Endodermal cell (in vitro differentiated cells): Measurements from ENCODE around the gene TOP2B. TPM values are rescaled to one million over a fixed set of nuclear protein-coding genes. Genes with fewer than 3 reads are reported as not detected.

Source experiments
- DNase-seq: peaks from one replicate; pipeline ENCODE4 v3.0.0-alpha.2; 2017
- H3K27ac ChIP-seq: 2 replicates; pipeline ENCODE4 v1.5.1; 2013; ENCODE audit warnings: mild to moderate bottlenecking, low read depth, low read length, moderate library complexity
- H3K27me3 ChIP-seq: 2 replicates; pipeline ENCODE4 v1.6.1; 2013; ENCODE audit warnings: mild to moderate bottlenecking, low read length, moderate library complexity; ENCODE audit not compliant: insufficient read depth, control insufficient read depth, poor library complexity, severe bottlenecking
- H3K36me3 ChIP-seq: 2 replicates; pipeline ENCODE4 v1.7.0; 2013; ENCODE audit warnings: mild to moderate bottlenecking, low read length, moderate library complexity; ENCODE audit not compliant: control insufficient read depth, insufficient read depth
- H3K4me1 ChIP-seq: one replicate; pipeline ENCODE4 v1.7.0; 2013; ENCODE audit warnings: low read length; ENCODE audit not compliant: control insufficient read depth, insufficient read depth
- H3K4me3 ChIP-seq: 2 replicates; pipeline ENCODE4 v1.5.1; 2013; ENCODE audit warnings: mild to moderate bottlenecking, low read length, moderate library complexity
- H3K9ac ChIP-seq: 2 replicates; pipeline ENCODE4 v1.6.1; 2013; ENCODE audit warnings: mild to moderate bottlenecking, low read length, moderate library complexity; ENCODE audit not compliant: poor library complexity, severe bottlenecking; ENCODE audit errors: extremely low read depth
- H3K9me3 ChIP-seq: 2 replicates; pipeline ENCODE4 v1.6.1; 2013; ENCODE audit warnings: mild to moderate bottlenecking, low read length, moderate library complexity; ENCODE audit not compliant: control insufficient read depth
- H3K27ac Mint-ChIP-seq: 2 replicates; pipeline ENCODE4 v1.8.0; 2020; ENCODE audit warnings: mixed read lengths
- H3K27me3 Mint-ChIP-seq: 2 replicates; pipeline ENCODE4 v1.8.0; 2021; ENCODE audit warnings: mild to moderate bottlenecking, mixed read lengths; ENCODE audit not compliant: insufficient read depth
- H3K36me3 Mint-ChIP-seq: 2 replicates; pipeline ENCODE4 v1.8.0; 2020; ENCODE audit warnings: low read depth, mixed read lengths
- H3K4me1 Mint-ChIP-seq: 2 replicates; pipeline ENCODE4 v1.8.0; 2020; ENCODE audit warnings: mixed read lengths
- H3K4me3 Mint-ChIP-seq: 2 replicates; pipeline ENCODE4 v1.8.0; 2020; ENCODE audit warnings: mild to moderate bottlenecking, moderate library complexity, mixed read lengths
- H3K9me3 Mint-ChIP-seq: 2 replicates; pipeline ENCODE4 v1.8.0; 2020; ENCODE audit warnings: mild to moderate bottlenecking, mixed read lengths
- WGBS, 2 experiments: methylation state at CpG; one replicate each; pipeline versions ENCODE4 v1.1.5 to v1.1.7; 2013; ENCODE audit warnings: missing lambda C conversion rate in 2 of 2, mixed read lengths in 1 of 2; ENCODE audit not compliant: insufficient coverage in 1 of 2, insufficient read length in 1 of 2; 5-methylcytosine and 5-hydroxymethylcytosine counted together
- total RNA-seq, 2 donors: library from RNA; stranded (reverse); fragmentation: NEBNext Ultra II Directional in 1 of 2; extraction: Animal tissue kit (Norgen Biotek cat#: 25700) in 1 of 2; gene quantifications; 2 replicates in 1 of 2; 3 replicates in 1 of 2; pipeline ENCODE4 v1.2.1, GENCODE V29; 2021
- TF ChIP-seq, protein P1 (sequence below): fragments of 200-600 bp; sonication (generic); conservative IDR thresholded peaks from 2 replicates; pipeline ENCODE4 v1.5.0; 2021; ENCODE audit warnings: antibody characterized with exemption, mild to moderate bottlenecking

TOP2B gene
- total RNA-seq, 2 donors from 2014 or later, result 182 to 209 TPM

DNA sequence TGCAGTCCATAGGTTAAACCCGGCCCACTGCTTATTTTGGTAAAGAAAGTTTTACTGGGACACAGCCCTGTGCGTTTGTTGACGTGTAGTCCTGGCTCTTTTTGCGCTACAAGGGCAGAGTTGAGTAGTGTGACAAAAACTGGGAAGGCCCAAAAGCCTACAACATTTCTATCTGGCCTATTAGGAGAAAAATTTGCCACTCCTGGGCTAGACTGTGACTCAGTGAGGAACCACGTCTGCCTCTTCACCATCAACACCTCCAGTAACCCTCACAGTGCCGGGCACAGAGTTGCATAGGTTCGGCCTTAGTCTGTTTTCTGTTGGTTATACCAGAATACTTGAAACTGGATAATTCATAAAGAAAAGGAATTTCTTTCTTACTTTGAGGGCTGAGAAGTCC, 110.3 kb downstream of the TOP2B start:
- Mint-ChIP-seq H3K9me3 (peaks cover 5% of the 10 kb centered on the region), H3K4me1 (peaks cover 6% of the 10 kb centered on the region), H3K27me3 (no peaks in the 10 kb centered on the region), H3K36me3 (peaks cover 17% of the 10 kb centered on the region), H3K27ac (no peak overlapping the region), H3K4me3 (no peak overlapping the region)
- no peaks in the 10 kb centered on the region for H3K9me3 ChIP-seq
- H3K9ac ChIP-seq, result no peak overlapping the region
- H3K27me3 ChIP-seq, result no peaks in the 10 kb centered on the region
- no peaks in the 10 kb centered on the region for H3K36me3 ChIP-seq
- DNase-seq, result no peak
- WGBS, 2 experiments, result 97 to 100% methylated on average over 2 to 7 of the region's 7 CpGs
- H3K27ac ChIP-seq, result no peak overlapping the region
- no peaks in the 10 kb centered on the region for H3K4me1 ChIP-seq
- TF ChIP-seq, protein P1, sequence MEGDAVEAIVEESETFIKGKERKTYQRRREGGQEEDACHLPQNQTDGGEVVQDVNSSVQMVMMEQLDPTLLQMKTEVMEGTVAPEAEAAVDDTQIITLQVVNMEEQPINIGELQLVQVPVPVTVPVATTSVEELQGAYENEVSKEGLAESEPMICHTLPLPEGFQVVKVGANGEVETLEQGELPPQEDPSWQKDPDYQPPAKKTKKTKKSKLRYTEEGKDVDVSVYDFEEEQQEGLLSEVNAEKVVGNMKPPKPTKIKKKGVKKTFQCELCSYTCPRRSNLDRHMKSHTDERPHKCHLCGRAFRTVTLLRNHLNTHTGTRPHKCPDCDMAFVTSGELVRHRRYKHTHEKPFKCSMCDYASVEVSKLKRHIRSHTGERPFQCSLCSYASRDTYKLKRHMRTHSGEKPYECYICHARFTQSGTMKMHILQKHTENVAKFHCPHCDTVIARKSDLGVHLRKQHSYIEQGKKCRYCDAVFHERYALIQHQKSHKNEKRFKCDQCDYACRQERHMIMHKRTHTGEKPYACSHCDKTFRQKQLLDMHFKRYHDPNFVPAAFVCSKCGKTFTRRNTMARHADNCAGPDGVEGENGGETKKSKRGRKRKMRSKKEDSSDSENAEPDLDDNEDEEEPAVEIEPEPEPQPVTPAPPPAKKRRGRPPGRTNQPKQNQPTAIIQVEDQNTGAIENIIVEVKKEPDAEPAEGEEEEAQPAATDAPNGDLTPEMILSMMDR, result no peak
- H3K4me3 ChIP-seq, result no peak overlapping the region

DNA sequence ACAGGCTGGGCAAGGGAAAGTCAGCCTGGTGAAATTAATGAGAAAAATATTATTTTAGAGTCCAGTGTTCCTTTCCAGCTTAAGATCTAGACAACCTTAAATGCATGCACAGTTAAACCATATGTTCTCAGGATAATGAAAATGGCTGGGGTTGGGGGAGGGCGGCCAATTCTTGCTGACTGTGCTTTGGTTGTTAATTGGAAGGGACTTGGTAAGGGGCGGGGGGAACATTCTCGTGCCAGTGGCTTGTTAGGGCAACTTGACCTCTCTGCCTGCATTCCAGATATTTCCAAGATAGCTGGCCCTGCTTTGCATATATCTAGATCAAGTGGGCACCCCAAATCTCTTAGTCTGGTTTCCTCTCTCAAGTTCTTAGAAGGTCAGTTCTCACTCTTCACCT, 112.5 kb downstream of the TOP2B start:
- no peak overlapping the region for H3K4me3 Mint-ChIP-seq
- peaks cover 22% of the 10 kb centered on the region for H3K36me3 Mint-ChIP-seq
- peaks cover 6% of the 10 kb centered on the region for H3K4me1 Mint-ChIP-seq
- no peak overlapping the region for H3K9ac ChIP-seq
- H3K4me1 ChIP-seq, result no peaks in the 10 kb centered on the region
- no peaks in the 10 kb centered on the region for H3K27me3 ChIP-seq
- no peaks in the 10 kb centered on the region for H3K27me3 Mint-ChIP-seq
- peaks cover 5% of the 10 kb centered on the region for H3K9me3 Mint-ChIP-seq
- TF ChIP-seq, protein P1, result no peak
- H3K27ac Mint-ChIP-seq, result no peak overlapping the region
- H3K27ac ChIP-seq, result no peak overlapping the region
- H3K4me3 ChIP-seq, result no peak overlapping the region
- 84 to 100% methylated on average over 1 to 3 of the region's 3 CpGs for WGBS, 2 experiments
- H3K36me3 ChIP-seq, result no peaks in the 10 kb centered on the region
- H3K9me3 ChIP-seq, result no peaks in the 10 kb centered on the region
- DNase-seq, result no peak

DNA sequence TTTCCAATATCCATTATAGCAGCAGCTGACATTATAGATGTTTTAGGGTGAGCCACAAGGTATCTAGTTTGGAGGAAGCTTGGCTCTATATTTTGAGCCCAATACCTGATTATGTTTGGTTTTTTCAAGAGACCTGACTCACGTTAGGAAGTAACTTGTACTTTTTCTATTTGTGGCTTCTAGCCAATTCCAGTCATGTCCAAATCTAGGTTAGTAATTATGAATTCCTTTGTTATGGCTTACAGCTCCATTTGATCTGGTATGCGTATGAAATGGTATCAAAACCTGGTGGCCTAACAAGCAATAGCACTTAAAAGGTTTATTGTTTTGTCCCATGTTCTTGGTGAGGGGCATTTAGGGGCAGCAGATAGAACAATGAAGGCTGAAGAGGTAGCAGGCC, 115.9 kb downstream of the TOP2B start:
- Mint-ChIP-seq H3K9me3 (peaks cover 5% of the 10 kb centered on the region), H3K4me3 (no peak overlapping the region), H3K27ac (no peak overlapping the region), H3K36me3 (peaks cover 18% of the 10 kb centered on the region), H3K4me1 (peaks cover 4% of the 10 kb centered on the region), H3K27me3 (no peaks in the 10 kb centered on the region)
- TF ChIP-seq, protein P1, result peak; percentile 36
- Histone ChIP-seq H3K4me1 (no peaks in the 10 kb centered on the region), H3K27ac (no peak overlapping the region), H3K36me3 (peaks cover 4% of the 10 kb centered on the region), H3K4me3 (no peak overlapping the region), H3K9ac (no peak overlapping the region), H3K27me3 (no peaks in the 10 kb centered on the region), H3K9me3 (no peaks in the 10 kb centered on the region)
- 90 to 100% methylated on average over 2 of the region's 2 CpGs for WGBS, 2 experiments
- no peak for DNase-seq
